HL-60 (cell line): ENCODE results near the gene IFITM1.

Experiments used
- DNase-seq, 2 experiments: peaks; one replicate each; pipeline ENCODE4 v3.0.0-alpha.2; 2010 to 2020; ENCODE audit warnings: low read depth in 1 of 2, low spot score in 1 of 2
- H3K27ac ChIP-seq: fragments of 250-450 bp; sonication (Bioruptor Pico); replicated peaks from 2 replicates; pipeline ENCODE4 v1.5.1; 2020; ENCODE audit warnings: mild to moderate bottlenecking, moderate library complexity
- H3K27me3 ChIP-seq: fragments of 250-450 bp; sonication (Bioruptor Pico); 2 replicates; pipeline ENCODE4 v1.5.1; 2021; ENCODE audit warnings: mild to moderate bottlenecking, moderate library complexity; ENCODE audit not compliant: insufficient read depth, poor library complexity, severe bottlenecking
- H3K4me3 ChIP-seq: replicated peaks from 2 replicates; pipeline ENCODE4 v1.5.1; 2011; ENCODE audit warnings: mild to moderate bottlenecking, control low read depth, low read length; ENCODE audit not compliant: insufficient read depth
- CTCF ChIP-seq: IDR thresholded peaks from one replicate; pipeline ENCODE4 v1.5.1; 2011; ENCODE audit warnings: low read length, control low read depth, inconsistent platforms; ENCODE audit not compliant: insufficient read depth
- GABPA ChIP-seq: IDR thresholded peaks from 2 replicates; pipeline ENCODE4 v1.6.1; 2012; ENCODE audit warnings: low read depth
- POLR2AphosphoS5 ChIP-seq: IDR thresholded peaks from 2 replicates; pipeline ENCODE4 v1.6.1; 2012; ENCODE audit warnings: low read depth
- REST ChIP-seq: IDR thresholded peaks from 2 replicates; pipeline ENCODE4 v1.6.1; 2012; ENCODE audit warnings: low read depth; ENCODE audit not compliant: insufficient replicate concordance
- SPI1 ChIP-seq: IDR thresholded peaks from 2 replicates; pipeline ENCODE4 v1.6.1; 2012; ENCODE audit warnings: low read depth, mild to moderate bottlenecking, borderline replicate concordance

IFITM1 gene

GRCh38 chr11:304061-304506 is 9.8 kb upstream of the IFITM1 start:
- no peak for TF ChIP-seq POLR2AphosphoS5
- TF ChIP-seq CTCF = no peak
- TF ChIP-seq REST = no peak
- no peak for TF ChIP-seq SPI1
- no peak for TF ChIP-seq GABPA
- Histone ChIP-seq H3K4me3 (no peak overlapping the region), H3K27me3 (no peaks in the 10 kb centered on the region), H3K27ac (no peak overlapping the region)
- DNase-seq = no peak

- Histone ChIP-seq H3K4me3 (no peak overlapping the region), H3K27ac (no peak overlapping the region), H3K27me3 (no peaks in the 10 kb centered on the region)
- TF ChIP-seq SPI1 (no peak), CTCF (peak; percentile 28)
- DNase-seq = peak in 1 of 2 experiments; percentile 51
These were observed 8.7 kb upstream of the IFITM1 start for GRCh38 chr11:304915-305843.

GRCh38 chr11:305844-306211 is 8.0 kb upstream of the IFITM1 start:
- H3K27me3 ChIP-seq = no peaks in the 10 kb centered on the region
- H3K27ac ChIP-seq = no peak overlapping the region

More at GRCh38 chr11:305844-306211, 8.0 kb upstream of the IFITM1 start:
- no peak for TF ChIP-seq SPI1
- TF ChIP-seq CTCF = no peak
- TF ChIP-seq GABPA = no peak
- no peak for TF ChIP-seq POLR2AphosphoS5
- no peak for TF ChIP-seq REST
- no peak overlapping the region for H3K4me3 ChIP-seq
- no peak for DNase-seq
